Measurements from ENCODE around the gene SPATA1.

DNA sequence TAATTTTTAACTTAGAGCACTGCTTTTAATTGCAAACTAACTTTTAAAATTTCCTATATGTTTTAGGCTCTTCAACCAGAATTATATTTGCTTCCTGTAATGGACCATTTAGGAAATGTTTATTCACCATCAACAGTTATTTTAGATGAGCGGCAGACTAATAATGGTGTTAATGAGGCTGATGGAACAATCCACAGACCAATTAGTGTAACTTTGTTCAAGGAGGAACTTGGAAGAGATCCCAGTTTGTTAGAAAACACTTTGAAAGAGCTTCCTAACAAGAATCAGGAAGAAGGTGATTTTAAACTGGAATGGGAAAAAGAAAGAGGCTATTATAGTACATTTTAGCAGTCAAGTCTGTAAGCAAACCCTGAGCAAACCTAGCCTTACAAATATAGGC, 19.6 kb downstream of the SPATA1 start:
- no peak for TF ChIP-seq FOSL2 (IDR thresholded peaks at IDR 0.05; ENCODE audit: borderline replicate concordance, low read depth)
- TF ChIP-seq, protein P1, sequence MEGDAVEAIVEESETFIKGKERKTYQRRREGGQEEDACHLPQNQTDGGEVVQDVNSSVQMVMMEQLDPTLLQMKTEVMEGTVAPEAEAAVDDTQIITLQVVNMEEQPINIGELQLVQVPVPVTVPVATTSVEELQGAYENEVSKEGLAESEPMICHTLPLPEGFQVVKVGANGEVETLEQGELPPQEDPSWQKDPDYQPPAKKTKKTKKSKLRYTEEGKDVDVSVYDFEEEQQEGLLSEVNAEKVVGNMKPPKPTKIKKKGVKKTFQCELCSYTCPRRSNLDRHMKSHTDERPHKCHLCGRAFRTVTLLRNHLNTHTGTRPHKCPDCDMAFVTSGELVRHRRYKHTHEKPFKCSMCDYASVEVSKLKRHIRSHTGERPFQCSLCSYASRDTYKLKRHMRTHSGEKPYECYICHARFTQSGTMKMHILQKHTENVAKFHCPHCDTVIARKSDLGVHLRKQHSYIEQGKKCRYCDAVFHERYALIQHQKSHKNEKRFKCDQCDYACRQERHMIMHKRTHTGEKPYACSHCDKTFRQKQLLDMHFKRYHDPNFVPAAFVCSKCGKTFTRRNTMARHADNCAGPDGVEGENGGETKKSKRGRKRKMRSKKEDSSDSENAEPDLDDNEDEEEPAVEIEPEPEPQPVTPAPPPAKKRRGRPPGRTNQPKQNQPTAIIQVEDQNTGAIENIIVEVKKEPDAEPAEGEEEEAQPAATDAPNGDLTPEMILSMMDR (IDR thresholded peaks at IDR 0.05) = no peak
- no peak for TF ChIP-seq CHD2 (IDR thresholded peaks at IDR 0.05; ENCODE audit: low read length, partially characterized antibody)
- no peak for TF ChIP-seq POLR2AphosphoS5 (IDR thresholded peaks at IDR 0.05; ENCODE audit: low read depth, low read length)
- TF ChIP-seq, protein P2, sequence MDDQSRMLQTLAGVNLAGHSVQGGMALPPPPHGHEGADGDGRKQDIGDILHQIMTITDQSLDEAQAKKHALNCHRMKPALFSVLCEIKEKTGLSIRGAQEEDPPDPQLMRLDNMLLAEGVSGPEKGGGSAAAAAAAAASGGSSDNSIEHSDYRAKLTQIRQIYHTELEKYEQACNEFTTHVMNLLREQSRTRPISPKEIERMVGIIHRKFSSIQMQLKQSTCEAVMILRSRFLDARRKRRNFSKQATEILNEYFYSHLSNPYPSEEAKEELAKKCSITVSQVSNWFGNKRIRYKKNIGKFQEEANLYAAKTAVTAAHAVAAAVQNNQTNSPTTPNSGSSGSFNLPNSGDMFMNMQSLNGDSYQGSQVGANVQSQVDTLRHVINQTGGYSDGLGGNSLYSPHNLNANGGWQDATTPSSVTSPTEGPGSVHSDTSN (IDR thresholded peaks at IDR 0.05) = no peak
- no peak for TF ChIP-seq RAD21 (IDR thresholded peaks at IDR 0.05; ENCODE audit: low read length)
- TF ChIP-seq, protein P3, sequence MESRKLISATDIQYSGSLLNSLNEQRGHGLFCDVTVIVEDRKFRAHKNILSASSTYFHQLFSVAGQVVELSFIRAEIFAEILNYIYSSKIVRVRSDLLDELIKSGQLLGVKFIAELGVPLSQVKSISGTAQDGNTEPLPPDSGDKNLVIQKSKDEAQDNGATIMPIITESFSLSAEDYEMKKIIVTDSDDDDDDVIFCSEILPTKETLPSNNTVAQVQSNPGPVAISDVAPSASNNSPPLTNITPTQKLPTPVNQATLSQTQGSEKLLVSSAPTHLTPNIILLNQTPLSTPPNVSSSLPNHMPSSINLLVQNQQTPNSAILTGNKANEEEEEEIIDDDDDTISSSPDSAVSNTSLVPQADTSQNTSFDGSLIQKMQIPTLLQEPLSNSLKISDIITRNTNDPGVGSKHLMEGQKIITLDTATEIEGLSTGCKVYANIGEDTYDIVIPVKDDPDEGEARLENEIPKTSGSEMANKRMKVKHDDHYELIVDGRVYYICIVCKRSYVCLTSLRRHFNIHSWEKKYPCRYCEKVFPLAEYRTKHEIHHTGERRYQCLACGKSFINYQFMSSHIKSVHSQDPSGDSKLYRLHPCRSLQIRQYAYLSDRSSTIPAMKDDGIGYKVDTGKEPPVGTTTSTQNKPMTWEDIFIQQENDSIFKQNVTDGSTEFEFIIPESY (IDR thresholded peaks at IDR 0.05; ENCODE audit: borderline replicate concordance, low read depth) = no peak
- TF ChIP-seq, protein P4, sequence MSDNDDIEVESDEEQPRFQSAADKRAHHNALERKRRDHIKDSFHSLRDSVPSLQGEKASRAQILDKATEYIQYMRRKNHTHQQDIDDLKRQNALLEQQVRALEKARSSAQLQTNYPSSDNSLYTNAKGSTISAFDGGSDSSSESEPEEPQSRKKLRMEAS (IDR thresholded peaks at IDR 0.05; ENCODE audit: low read depth) = no peak
- no peak for TF ChIP-seq GATA2 (CRISPR knock-in tag; IDR thresholded peaks at IDR 0.05)
- TF ChIP-seq, protein P5, sequence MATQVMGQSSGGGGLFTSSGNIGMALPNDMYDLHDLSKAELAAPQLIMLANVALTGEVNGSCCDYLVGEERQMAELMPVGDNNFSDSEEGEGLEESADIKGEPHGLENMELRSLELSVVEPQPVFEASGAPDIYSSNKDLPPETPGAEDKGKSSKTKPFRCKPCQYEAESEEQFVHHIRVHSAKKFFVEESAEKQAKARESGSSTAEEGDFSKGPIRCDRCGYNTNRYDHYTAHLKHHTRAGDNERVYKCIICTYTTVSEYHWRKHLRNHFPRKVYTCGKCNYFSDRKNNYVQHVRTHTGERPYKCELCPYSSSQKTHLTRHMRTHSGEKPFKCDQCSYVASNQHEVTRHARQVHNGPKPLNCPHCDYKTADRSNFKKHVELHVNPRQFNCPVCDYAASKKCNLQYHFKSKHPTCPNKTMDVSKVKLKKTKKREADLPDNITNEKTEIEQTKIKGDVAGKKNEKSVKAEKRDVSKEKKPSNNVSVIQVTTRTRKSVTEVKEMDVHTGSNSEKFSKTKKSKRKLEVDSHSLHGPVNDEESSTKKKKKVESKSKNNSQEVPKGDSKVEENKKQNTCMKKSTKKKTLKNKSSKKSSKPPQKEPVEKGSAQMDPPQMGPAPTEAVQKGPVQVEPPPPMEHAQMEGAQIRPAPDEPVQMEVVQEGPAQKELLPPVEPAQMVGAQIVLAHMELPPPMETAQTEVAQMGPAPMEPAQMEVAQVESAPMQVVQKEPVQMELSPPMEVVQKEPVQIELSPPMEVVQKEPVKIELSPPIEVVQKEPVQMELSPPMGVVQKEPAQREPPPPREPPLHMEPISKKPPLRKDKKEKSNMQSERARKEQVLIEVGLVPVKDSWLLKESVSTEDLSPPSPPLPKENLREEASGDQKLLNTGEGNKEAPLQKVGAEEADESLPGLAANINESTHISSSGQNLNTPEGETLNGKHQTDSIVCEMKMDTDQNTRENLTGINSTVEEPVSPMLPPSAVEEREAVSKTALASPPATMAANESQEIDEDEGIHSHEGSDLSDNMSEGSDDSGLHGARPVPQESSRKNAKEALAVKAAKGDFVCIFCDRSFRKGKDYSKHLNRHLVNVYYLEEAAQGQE (IDR thresholded peaks at IDR 0.05; ENCODE audit: low read depth, low read length) = no peak
- TF ChIP-seq TAF1 (IDR thresholded peaks at IDR 0.05; ENCODE audit: borderline replicate concordance, low read depth, low read length) = no peak
- no peak for TF ChIP-seq RFX5 (IDR thresholded peaks at IDR 0.05; ENCODE audit: low read length)
